NAMALWA (cell line): ENCODE results near the gene SHISA9.

ENCODE experiments used
- DNase-seq: peaks from one replicate; pipeline ENCODE4 v3.0.0-alpha.2; 2015; ENCODE audit warnings: low spot score

The SHISA9 gene

DNA sequence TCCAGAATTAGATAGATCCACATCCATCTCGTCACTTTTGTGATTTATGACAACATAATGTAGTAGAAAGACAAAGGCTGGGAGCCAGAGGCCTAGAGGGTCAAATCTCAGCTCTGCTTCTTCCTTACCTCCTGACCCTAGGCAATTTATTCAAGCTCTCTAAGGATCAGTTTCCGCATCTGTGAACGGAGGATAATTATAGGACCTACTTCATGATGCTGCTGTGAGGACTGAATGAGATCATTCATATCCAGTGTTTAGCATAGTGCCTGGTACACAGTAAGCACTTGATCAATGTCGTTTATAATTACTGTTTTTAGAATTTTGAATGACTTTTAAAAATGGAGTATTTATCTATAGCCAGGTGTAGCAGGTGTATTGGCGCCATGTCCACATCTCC is 128.4 kb downstream of the SHISA9 start:
- no peak for DNase-seq

DNA sequence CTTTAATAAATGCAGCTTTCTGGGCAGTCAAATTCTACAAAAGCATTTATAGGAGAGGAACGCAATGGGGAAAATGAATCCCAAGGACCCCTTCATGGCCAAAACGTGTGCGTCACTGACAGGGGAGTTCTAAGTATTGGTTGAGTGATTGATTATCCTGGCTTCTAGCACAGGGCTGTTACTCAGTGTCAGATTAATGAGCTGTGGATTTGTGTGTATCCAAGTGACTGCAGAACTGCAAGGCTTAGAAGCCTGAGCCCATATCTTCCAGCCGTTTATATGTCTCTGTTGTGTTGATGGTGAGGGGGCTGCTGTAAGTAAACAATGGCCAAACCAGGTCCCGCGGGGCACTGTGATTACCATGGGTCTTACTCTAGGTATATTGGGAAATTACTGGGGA is 129.4 kb downstream of the SHISA9 start:
- DNase-seq = no peak

DNA sequence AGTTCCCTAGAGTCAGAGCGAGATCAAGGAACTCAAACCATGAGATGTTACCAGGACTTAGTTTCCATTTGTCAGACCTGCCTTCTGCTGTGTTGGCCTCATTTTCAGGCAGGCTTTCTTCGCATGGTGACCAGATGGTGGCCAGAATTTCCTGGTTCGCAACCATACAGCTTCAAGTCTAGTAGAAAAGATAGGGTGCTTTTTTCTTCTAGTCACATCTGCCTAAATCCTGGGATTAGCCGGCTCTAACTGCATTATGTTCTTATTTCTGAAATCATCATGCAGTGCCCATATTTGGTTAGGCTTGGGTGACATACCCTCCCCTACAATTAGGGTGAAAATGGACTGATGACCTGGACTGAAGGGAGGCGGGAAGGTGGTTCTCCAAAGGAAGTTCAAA is 131.5 kb downstream of the SHISA9 start:
- DNase-seq = no peak

DNA sequence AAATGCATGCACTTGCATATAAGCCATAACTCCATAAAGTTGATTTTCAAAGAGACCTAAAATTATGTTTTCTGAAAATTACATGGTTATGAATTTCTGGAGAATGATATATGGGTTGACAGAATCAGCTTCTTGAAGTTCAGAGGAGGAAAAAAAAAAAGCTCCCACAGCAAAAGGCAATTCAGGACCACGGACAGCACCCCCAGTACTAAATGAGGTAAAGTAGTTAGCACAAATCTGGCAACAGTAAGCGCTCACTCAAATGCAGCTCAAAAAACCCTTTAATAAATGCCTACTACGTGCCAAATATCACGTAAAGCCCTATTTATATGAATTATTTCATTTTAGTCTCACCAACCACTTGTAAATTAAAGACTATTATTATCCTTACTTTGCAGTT is 135.2 kb downstream of the SHISA9 start:
- peak; percentile 52 for DNase-seq

DNA sequence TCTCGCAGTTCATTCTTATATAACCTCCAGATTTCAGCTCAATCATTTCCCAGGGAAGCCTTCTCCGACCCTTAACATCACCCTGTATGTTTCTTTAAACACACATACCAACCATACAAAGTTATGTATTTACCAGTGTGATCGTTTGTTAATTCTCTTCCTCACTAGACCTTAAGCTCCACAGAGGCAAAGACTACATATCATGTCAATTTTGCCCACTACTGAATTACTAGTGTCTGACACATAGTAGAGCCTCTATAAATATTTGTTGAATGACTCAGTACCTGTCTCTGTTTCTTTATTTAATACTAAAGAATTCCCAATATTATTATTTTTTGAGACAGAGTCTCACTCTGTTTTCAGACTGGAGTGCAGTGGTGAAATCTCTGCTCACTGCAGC is 137.2 kb downstream of the SHISA9 start:
- no peak for DNase-seq

DNA sequence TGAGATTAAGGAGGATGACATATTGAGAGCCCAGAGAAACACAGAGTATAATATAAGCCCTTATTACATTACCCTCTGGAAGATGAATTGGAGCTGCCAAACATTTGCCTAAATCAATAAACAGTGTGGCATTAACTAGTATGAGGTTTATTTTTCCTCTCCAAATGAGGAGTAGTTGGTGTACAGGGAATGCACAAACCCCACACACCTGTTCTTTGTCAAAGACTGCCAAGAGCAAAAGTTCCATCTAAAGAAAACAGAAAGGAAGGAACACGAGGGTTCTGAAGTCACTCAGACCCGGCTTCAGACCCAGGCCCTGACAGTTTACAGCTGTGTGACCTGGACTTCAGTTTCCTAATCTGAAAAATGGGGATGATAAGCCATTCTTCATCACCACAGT is 138.1 kb downstream of the SHISA9 start:
- no peak for DNase-seq

DNA sequence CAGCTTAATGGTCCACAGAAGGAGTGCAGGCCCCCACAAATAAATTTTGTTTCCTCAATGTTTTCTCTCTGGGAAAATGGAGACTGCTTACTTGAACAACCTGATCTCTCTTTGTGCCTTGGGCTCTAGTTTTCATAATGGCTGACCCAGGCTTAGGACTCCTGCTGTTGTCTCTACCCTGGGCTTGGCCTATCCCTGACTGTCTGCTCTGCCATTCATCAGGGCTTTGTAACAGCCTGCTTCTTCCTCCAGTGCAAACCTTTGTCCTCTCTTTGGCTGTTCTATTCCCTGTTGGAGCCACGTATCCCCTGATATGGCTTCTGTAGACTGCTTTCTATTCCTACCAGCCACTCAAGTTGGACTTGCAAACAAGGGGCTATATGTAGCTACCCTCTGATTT is 139.8 kb downstream of the SHISA9 start:
- no peak for DNase-seq

DNA sequence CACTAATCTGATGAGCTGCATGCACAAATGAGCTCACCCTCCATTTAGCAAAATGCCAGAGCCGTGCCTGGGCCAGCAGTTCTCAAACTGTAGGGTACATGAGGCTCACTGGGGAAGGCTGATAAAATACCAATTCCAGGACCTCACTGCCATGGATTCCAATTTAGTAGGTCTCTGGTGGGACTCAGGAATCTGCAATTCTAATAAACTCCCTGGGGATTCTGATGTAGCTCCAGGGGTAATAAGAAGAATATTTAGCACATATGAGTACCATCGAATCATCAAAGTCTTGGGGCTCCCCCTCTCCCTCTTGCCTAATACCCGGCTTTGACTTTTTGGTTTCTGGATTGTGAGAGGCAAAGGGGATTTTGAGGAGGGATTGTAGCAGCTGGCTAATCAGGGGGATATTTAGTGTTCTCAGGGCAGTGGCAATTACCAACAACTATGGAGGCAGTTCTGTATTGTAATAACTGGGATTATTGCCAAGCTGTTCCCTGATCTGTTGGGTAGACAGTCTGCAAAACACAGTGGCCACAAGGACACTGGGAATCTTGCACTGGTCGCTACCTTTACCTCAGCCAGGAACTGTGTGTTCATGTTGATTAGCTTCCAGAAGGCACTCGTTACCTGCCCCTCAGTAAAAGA is 140.4 kb downstream of the SHISA9 start:
- DNase-seq = no peak

DNA sequence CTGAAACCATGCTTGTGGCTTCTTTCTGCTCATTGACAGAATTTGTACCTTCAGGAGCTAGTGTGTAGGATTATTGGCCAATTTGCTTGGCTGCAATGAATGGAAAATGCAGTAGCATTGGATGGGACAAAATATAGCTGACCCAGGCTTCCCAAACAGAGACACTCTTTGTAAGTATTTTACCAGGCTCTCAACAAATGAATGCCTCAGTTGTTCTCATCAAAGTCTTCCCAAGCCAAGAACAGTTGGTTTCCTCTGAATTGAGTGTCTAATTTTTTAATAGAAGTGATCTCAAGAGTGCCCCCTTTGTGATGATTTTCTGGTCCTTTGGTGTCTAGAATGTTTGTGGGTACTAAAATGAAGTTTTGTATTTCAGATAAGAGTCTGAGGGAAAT is 140.9 kb downstream of the SHISA9 start:
- no peak for DNase-seq

DNA sequence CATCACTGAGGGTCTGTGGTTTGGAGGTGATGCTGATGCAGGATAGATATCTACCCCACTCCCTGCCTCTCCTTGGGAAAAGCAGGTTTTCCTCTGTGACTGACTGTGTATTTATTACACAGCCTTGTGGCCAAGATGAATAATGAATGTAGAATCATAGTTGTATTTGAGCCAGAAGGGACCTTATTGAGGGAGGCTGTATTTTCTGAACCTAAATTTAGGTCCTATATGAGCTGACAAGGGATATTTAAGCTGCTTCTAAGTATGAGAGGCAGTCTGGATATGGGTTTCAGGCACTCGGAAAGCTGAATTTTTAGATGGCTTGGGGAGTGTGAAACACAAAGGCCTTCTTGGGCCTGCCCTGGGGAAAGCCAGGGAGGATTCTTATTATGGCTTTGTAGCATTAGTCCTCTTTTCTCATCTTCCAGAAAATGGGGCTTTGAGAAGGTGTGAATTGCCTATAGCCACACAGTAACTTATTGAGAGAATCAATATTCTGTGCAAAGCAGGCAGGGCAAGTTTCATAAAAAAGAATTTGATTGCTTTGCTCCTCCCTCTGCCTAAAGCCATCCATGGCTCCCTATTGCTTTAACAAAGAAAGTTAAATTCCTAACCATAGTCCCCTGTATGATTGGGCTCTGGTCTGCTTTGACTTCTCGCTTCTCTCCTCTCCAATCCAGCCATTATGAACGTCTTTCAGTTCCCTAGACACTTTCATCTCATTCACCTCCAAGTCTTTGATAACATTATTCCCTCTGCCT is 144.8 kb downstream of the SHISA9 start:
- no peak for DNase-seq

DNA sequence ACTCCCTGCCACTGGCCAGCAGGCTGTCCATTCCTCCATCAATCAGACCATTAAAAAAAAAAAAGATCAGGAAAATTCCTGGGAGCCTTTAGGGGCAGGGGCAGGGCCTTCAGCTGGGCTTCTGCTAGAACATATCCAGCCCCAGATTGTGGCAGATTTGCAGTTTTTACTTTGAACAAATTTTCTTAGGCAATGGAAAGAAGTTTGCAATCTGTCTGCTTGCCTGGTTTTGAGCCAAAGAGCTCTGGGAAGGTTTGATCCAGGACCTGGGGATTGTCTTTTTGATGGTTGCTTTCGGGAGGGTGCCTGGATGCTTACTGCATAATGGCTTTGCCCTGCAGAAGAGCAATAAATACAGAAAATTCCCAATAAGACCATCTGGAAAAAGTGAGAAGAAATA is 145.9 kb downstream of the SHISA9 start:
- DNase-seq = no peak

DNA sequence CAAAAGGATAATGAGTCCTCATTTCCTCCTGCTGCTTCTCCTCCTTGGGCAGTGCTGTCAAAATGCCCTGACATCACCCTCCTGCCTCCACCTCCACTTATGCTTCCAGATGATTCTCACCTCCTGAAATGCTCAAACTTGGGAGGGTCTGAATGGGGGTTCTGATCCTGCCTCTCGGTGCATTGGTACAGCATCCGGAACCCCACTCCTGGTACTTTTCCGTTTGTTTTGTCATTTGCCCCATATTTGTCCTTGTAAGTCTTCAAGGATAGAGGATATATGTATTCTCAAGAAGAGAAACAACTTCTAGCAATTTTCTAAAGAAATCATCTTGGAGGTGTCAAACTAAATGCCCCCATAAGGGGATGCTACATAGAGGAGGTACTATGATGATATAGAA is 148.3 kb downstream of the SHISA9 start:
- DNase-seq = no peak

DNA sequence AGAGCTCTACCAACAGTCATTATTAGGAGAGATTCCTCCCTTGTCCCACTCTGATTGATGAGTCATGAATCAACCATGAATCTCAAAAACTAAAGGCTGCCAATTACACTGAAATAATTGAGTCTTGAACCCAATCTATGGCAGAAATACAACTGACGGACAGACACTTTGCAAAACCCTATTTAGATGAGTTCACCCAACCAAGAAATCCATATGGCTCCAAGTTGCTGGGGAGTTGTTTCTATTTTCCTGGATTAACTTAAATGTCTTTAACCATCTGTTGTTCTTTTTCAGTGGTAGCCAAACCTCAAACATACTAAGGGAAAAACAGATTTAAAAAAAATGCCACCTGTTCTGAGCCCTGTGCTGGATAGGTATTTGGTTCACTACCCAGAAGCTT is 151.0 kb downstream of the SHISA9 start:
- no peak for DNase-seq

DNA sequence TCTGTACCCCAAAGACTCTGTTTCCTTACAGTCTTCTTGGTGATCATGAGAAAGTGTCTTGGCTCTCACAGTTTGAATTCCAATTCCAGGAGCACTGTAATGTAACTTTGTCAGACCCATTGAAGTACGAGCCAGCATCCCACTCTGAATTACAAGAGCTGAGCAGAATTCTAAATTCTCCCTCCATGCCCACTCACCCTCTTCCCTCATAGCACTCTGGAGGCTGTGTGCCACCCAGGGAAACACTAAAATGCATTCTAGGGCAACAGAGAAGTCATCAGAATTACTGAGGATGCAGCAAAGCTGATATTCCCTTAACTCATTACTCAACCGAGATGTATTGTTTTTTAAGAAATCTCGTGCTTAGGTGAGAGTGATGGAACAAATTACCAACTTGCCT is 154.1 kb downstream of the SHISA9 start:
- DNase-seq = no peak

DNA sequence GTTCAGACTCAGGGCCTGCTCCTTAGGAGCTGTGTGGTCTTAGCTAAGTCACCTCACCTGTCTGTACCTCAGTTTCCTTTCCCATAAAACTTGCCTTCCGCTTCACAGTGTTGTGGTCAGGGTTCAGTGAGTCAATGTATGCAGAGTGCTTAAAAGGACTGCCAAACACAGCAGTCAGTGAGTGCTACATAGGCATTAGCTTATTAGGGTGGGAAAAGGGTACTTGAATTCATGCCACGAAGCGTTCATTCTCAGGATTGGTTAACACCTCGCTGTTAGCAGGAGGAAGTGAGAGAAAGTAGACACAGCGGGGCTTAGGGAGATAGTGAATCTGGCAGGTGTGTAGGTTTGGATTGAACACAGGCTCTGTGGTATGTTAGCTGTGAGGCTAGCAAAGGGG is 155.2 kb downstream of the SHISA9 start:
- DNase-seq = no peak

DNA sequence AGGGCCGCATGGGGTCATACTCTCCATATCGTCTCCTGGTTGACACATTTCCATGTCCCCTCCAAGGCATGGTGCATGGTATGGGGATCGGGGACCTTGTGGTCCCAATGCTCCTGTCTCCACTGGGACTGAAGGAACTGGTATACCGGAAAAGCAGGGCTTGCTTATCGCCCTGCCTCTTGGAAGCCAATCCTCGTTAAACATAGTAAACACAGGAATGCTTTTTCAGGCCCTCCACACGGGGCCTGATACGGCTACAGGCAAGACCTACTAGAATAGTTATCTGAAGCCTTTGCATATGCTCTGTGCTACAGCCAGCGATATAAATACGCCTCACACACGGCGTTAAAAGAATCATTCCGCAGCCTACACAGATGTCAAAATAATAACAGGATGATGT is 159.5 kb downstream of the SHISA9 start:
- DNase-seq = no peak

DNA sequence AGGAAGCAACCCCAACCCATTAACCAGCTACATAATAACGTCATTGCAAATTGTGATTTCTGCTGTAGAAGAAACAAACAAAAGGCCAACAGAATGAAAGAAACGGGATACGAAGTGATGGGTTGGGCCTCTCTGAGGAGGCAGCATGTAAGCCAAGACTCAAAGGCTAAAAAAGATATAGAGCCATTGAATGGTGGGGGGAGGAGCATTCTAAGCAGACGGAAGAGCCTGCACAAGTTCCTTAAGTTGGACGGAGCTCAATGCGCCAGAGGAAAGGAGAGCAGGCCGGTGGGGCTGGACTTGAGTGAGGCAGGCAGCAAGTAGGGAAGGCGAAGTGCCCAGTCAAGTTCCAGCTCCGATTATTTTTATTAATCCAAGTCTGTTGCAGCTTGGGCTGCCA is 160.3 kb downstream of the SHISA9 start:
- no peak for DNase-seq

DNA sequence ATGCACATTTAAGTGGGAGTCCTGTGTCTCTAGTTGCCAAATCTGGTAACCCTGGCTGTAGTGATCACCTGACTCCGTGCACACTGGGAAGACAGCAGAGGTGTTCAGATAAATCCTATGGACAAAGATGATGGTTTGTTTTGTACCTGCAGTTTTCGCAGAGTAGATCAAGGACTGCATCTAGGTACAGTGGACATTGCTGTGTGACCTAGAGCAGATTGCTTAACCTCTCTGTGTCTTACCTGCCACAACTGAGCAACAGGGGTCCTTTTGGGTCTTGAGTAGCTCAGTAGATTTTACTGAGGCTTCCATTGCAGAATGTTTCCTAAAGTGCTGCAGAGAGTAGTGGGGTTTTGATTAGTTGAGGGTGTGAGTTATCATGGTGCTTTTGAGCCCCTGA is 160.8 kb downstream of the SHISA9 start:
- DNase-seq = no peak

DNA sequence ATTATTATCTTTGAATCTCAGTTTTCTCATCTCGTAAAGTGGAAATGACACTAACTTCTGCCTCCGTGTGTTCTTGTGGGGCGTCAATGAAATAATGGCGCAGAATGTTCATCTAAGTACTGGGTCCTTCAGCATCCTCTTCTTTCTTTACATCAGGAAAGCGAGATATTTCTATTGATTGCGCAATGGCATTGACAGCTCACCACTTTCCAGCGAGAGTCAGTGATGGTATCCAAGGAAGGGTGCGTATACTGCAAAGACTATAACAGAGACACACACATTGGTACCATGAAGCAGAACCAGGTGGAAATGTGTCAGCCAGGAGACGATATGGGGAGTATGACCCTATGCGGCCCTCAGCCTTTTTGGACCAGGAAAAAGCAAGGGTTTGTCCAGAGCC is 162.1 kb downstream of the SHISA9 start:
- DNase-seq = no peak

DNA sequence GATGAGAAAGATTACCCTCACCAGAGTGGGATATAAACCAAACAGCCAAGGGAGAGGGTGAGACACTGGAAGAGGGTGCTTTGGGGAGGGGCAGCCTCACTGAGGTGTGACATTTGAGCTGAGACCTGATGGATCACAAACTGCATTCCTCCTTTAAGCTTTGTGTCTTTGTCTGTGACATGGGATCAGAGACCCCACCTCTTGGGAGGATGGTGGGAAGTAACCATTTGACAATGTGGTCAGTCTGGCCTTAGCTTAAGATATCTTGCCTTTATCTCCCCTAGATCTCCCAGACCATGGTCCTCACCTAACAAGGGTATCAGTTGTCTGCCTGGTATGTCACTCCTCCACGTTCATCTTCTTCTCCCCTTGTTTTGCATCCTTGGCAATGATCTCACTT is 163.4 kb downstream of the SHISA9 start:
- DNase-seq = no peak

DNA sequence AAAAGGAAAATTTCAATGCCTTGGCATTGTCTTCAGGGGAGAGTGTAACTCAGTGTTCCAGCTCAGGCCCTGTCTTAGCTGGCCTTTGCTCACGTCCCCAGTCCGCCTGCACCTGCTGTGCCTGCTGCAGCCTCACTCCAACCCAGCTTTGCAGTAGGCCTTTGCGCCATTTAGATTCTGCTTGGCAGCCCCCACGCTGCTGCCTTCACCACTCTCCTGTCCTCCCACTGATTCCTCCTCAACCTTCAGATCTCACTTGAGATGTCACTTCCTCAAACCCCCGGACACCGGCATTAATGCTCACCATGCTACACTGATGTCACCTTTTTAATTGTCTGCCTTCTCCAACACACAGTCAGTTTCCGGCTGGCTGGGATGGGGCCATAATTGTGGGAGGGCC is 166.2 kb downstream of the SHISA9 start:
- no peak for DNase-seq

DNA sequence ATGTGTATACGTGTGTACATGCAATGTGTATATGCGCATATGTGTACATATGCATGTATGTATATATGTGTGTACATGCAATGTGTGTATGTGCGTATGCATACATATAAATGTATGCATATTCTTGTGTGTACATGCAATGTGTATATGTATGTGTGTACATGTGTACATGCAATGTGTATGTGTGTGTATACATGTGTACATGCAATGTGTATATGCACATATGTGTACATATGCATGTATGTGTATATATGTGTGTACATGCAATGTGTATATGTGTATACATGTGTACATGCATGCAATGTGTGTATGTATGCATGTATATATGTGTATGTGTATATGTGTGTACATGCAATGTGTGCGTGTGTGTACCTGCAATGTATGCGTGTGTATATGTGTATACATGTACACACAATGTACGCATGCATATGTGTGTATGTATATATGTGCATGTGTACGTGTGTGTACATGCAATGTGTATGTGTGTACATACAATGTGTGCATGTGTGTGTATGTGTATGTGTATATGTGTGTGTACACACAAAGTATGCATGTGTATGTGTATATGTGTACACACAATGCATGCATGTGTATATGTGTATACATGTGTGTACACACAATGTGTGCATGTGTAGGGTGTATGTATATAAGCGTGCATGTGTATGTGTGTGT is 167.7 kb downstream of the SHISA9 start:
- no peak for DNase-seq

DNA sequence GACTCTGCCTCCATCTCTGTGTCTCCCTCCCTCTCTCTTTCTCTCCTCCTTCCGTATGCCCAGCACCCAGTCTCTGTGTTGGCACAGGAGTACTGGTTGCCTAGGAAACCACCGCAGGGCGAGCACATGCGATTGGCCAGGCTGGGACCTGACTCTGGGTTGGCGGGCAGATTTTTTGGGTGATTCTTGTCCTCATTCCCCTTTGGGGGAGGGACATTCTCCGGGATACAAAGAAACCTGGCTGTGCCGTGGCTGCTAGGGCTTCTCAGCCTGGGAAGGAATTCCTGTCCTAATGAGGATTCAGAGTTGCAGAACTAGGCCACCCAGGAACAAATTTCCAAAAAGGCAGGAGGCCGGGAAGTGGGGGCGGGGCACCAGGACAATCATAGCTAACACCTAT is 168.9 kb downstream of the SHISA9 start:
- no peak for DNase-seq

DNA sequence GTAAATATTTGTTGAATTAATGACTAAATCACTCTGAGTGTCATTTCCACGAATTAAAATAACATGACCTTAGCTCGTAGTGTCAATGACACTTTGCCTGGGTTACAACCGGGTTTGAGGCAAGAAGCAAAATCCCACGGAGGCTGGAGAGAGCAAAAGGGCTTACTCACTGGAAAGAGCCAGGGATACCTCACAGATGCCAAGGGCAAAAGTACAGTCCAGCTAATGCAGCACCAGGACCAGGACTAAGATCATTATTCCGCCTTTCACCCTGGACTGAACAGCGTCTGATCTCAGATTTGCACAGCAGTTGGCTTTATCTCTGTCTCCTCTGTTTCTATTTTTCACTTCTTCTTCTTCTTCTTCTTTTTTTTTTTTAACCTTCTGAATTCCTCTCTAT is 175.5 kb downstream of the SHISA9 start:
- no peak for DNase-seq
